Measurements from ENCODE around the gene TMEM178B.
A peak's percentile ranks its signal among the peaks of the same experiment; 100 is the strongest.

GRCh38 chr7:141073173-141073640 is 657 bp upstream of the TMEM178B start:
- no peak for TF ChIP-seq CTCF (conservative IDR thresholded peaks at IDR 0.05; ENCODE audit: low read depth, low read length)
- no peak for TF ChIP-seq POLR2A (IDR thresholded peaks at IDR 0.05; ENCODE audit: low read depth, low read length)
- no peak for TF ChIP-seq USF2 (IDR thresholded peaks at IDR 0.05; ENCODE audit: low read depth, low read length)
- no peak for TF ChIP-seq RCOR1 (IDR thresholded peaks at IDR 0.05; ENCODE audit: insufficient replicate concordance, low read length)
- no peak for TF ChIP-seq BHLHE40 (IDR thresholded peaks at IDR 0.05; ENCODE audit: low read depth, low read length)
- TF ChIP-seq RFX5 (IDR thresholded peaks at IDR 0.05; ENCODE audit: low read depth, low read length): no peak
- no peak for TF ChIP-seq CEBPB (IDR thresholded peaks at IDR 0.05; ENCODE audit: low read depth, low read length)
- TF ChIP-seq ELK1 (IDR thresholded peaks at IDR 0.05; ENCODE audit: borderline replicate concordance, low read depth, low read length): no peak
- TF ChIP-seq SMC3 (IDR thresholded peaks at IDR 0.05; ENCODE audit: low read depth, low read length): no peak
- no peak for TF ChIP-seq MAFK (IDR thresholded peaks at IDR 0.05; ENCODE audit: low read depth, low read length)
- no peak for TF ChIP-seq FOS (IDR thresholded peaks at IDR 0.05; ENCODE audit: low read depth, low read length)
- no peak for TF ChIP-seq CHD1 (IDR thresholded peaks at IDR 0.05; ENCODE audit: low read depth, low read length)
- peak; percentile 84 for TF ChIP-seq MXI1 (IDR thresholded peaks at IDR 0.05; ENCODE audit: borderline replicate concordance, low read depth, low read length)
- TF ChIP-seq RAD21 (IDR thresholded peaks at IDR 0.05; ENCODE audit: low read length): no peak

Measured in IMR-90 (cell line).